GM15510 (cell line): ENCODE measurements around the gene EHMT1.
A peak's percentile ranks its signal among the peaks of the same experiment; 100 is the strongest.

ENCODE experiments used
- POLR2A ChIP-seq: IDR thresholded peaks from 3 replicates; pipeline ENCODE4 v1.6.1; 2011; ENCODE audit warnings: borderline replicate concordance; ENCODE audit not compliant: insufficient read length; ENCODE audit errors: extremely low read depth

EHMT1 gene

DNA sequence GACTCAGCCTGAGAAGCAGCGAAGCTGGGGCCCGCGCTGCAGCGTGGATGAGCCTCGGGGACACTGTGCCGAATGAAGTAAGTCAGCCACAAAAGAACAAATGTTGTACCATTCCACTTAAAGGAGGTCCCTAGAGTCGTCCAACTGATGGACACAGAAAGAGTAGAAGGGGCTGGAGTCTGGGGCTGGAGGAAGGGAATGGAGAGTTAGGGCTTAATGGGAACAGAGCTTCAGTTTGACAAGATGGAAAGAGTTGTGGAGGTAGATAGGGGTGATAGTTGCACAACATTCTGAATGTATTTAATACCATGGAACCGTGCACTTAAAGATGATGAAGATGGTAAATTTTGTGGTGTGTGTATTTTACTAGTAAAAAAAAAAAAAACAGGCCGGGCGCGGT, 119.9 kb downstream of the EHMT1 start:
- TF ChIP-seq POLR2A: no peak

DNA sequence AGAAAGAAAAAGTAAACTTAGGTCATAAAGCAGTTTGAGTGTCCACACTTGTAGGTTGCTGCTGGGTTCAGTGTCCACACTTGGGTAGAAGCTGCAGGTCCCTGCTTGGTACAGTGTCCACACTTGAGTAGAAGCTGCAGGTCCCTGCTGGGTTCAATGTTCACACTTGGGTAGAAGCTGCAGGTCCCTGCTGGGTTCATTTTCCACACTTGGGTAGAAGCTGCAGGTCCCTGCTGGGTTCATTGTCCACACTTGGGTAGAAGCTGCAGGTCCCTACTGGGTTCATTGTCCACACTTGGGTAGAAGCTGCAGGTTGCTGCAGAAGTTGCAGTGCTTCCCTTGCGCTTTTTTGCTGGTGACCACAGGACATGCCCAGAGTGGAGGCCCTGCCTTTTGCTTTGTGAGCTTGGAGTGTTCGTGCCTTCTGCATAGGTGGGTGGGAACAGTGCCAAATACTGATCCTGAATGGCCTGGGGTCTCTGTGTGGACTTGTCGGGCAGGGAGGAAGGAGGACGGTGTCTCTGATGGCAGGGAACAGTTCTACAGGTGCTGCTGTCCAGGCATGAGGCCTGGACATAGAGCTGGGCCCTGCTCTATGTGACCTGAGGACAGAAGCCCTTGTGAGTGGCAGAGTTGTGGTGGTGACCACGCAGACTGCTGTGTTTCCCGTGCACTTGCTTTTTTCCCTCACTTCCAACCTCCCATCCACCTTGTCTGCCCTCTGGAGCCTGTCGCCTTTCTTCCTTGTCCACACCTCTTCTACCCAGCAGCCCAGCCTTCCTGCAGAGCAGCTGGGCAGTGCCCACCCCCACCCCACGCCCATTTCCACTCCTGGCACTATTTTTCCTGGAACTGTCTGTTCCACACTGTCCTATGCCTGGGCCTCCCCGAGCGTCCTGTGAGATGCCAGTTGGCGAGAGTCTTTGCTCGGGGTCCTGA, 120.8 kb downstream of the EHMT1 start:
- no peak for TF ChIP-seq POLR2A

DNA sequence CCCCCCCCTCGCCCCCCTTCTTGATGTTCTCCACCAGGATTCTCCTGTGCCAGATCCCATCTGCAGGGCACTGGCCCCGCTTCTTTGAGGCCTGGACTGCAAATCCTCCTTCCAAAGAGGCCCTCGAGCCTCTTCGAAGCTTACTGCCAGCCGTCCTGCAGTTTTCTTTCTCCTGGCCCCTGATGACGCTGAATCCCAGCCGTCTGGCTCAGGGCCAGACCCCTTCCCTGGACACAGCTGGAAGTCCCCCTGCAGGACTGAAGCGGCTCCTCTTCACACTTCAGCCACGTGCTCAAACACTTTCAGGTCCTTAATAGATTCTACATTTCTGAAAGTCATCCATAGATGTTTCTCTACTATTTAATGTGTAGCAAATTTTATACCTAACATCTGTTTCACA, 121.5 kb downstream of the EHMT1 start:
- no peak for TF ChIP-seq POLR2A

DNA sequence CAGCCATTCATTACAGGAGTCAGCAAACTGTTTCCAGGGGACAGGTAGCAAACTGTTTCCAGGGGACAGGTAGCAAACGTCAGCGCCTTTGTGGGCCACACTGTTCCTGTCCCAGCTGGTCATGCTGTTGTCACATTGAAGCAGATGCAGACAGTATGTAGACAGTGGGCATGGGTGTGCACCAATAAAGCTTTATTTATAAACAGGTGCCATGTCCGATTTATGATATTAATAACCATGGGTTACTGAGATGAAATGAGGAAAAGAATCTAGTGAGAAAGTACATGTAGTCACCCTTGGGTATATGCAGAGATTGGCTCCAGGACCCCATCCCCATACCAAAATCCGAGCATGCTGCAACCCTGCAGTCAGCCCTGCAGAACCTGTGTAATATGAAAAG, 122.5 kb downstream of the EHMT1 start:
- TF ChIP-seq POLR2A: no peak

DNA sequence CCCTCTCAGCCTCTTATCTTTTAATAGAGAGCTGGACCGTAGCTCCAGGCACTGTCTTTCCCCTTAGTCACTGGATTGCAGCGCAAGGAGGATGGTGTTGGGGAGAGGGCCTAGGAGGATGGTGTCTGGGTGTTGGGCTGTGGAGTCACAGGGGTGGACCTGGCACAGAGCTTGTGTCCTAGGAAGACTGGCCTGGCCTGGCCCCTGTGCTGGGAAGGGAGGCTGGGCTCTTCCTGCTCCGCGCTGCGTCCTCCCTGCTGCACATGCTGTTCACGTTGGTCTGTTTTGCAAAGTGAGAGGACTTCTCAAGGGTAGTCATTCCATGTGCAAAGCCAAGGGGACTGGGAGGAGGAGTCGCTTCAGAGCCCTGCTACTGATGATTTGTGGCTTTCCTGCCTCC, 123.9 kb downstream of the EHMT1 start:
- no peak for TF ChIP-seq POLR2A

DNA sequence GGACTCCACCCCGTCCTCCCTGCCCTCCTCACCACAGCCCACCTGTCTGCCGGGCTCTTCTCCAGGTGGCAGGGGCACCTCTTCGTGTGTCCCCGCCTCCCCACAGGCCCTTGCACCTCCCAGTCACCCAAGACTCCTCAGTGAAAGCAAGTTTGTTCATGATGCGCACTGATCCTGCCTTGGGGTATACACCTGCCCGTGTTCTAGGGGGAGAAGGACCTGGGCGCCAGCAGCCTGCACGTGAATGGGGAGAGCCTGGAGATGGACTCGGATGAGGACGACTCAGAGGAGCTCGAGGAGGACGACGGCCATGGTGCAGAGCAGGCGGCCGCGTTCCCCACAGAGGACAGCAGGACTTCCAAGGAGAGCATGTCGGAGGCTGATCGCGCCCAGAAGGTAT, 124.9 kb downstream of the EHMT1 start:
- TF ChIP-seq POLR2A: no peak

DNA sequence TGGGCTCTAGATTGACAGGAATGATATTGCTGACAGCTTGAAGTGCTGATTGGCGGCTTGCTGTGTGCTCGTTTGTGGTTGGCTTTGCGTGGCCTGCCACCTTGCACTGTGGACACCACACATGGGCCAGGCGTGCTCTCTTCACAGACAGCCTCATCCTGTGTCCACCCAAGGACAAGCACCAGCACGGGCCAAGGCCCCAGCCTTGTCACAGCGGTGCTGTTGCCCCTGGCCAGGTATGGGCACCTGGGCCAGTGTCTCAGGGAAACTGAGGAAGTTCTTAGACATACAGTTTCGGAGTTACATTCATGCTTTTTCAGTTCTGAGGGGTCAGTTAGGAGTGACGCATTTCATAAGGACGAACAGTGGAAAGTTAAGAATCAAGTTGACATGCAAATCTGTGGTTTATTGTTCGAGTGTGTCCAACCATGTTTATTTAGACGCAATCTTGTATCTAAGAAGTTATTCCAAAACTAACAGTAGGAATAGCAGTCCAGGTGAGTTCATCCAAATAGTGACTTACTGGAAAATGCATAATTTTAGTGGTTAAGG, 125.9 kb downstream of the EHMT1 start:
- TF ChIP-seq POLR2A: no peak

DNA sequence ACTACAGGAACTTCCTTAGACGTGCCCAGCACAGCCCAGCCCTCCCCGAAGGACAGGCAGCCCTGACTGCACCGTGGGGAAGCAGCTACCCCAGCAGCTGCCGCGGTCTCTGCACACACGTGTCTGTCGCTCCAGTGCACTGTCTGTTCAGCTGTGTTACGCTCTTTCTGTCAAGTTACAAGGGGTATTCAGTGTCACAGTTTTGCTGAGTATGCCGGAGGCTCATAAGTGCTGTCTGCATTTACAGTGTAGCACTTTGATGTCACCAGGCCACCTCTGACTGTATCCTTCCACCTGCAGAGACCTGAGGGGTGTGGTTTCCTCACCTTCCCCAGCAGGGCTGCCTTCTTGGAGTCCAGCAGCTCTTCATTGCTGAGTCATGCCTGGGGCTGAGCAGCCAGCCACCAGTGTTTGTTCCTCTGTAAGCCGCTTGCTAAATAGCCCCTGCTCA, 126.8 kb downstream of the EHMT1 start:
- peak; percentile 38 for TF ChIP-seq POLR2A

DNA sequence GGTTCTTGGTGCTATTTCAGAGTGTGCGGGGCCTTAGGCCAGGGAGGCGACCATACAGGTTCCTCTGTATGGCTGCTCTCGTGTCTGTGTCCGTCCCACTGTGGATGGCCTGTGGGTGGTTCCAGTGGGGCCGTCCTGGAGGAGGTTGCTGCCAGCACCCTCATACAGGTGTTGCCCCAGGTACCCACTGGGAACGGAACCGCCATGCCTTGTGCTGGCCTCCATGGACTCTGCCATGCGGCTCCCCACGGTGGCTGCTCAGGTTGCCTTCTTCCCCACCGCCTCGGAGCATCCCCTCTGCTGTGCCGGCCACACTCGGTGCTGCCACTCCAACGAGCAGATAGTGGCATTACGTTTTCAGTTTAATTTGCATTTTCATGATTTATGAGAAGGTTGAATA, 129.5 kb downstream of the EHMT1 start:
- TF ChIP-seq POLR2A: no peak

DNA sequence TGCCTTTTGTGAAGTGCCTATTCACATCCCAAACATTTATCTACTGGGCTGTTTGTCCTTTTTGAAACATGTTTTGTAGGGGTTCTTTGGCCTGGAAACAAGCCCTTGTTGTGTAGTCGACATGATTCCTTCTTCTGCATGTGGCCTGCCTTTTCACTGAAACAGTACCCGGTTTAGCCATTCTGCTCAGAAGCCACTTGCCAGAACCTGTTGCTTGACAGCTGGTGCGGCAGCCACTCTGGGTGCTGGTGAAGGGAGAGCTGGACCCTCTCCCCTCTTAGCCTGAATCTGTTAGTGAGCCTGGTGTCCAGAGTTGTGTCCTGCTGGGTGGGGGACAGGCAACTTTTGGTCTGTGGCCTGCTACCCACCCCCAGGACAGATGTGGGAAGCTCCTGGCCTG, 129.9 kb downstream of the EHMT1 start:
- no peak for TF ChIP-seq POLR2A

DNA sequence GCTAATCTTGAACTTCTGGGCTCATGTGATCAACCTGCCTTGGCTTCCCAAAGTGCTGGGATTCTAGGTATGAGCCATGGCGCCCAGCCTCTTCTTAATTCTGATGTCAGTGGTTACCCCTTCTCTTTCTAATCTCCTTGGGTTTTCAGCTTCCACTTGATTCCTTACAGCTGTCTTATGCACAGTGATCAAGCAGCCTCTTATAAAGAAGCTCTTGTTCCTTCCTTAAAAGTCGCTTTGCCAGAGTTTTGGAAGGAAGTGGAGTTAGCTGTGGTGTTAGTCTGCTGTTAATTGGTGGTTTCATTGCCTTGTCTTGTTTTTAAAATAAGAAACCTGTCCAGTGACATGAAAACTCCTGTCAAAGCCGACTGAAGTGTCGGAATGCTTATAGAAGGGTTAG, 130.7 kb downstream of the EHMT1 start:
- TF ChIP-seq POLR2A: no peak

DNA sequence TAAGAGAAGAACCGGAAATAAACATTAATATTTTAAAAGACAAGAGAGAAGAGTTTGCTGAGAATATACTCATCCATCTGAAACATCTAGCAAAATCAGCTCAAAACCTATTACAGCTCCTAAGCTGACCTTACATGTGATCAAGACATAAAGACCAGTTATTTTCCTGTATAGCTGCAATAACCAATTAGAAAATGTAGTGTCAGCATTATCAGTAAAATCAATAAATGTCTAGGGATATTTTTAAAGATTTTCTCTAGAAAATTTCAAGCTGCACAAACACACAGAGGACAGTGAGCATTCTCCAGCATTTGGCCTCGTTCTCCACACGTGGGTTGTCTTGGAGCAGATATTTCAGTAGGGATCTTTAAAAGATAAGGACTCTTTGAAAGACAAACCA, 131.2 kb downstream of the EHMT1 start:
- TF ChIP-seq POLR2A: no peak

DNA sequence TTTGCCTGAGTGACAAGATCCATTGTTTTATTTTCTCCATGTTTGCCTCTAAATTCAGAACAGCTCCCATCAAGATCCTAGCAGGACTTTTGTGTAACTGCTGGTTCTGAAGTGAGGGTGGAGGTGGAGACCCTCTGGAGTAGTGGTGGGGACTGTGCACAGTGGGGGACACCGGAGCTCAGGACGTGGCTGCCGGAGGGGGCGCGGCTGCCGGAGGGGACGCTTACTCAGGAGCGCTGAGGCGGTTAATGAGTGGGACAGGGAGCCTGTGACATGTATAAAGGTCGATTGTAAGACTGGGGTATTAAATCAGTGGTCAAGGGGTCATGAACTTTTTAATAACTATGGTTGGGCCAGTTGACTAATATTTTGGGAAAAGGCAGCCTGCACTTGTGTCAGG, 131.8 kb downstream of the EHMT1 start:
- no peak for TF ChIP-seq POLR2A

DNA sequence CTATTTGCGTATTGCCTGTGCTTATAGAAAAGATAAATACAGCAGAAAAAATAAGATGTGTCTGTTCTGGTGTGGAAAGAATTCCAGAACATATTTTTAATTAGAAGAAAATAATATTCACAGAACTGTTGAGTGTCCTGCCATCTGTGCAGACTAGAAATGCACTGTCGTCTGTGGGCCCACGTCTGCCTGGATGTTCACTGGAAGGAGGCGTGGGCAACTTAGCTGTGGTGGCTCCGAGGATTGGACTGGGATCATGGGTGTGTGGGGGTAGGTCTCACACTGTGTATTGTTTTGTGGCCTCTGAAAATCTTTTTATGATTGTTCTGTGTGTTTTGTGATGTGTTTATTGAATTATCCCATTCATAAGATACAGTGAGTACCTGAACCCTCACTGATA, 132.8 kb downstream of the EHMT1 start:
- peak; percentile 6 for TF ChIP-seq POLR2A

DNA sequence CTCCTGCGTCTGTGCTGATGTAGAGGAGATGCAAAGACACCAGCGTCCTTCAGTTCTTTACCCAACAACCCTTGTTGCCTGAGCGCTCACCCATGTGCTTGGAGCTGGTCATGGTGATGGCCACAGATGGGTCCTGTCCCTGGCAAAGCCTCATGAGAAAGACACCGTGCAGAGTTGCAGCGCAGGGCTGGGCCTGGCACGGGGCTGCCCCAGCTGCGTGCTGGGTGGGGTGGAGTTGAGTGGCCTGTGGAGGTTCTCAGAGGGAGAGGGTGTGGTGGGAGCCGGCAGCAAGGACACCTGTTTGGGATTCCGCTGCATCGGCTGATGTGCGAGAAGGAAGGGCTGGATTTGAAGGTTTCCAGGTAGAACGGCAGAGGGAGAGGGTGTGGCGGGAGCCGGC, 133.6 kb downstream of the EHMT1 start:
- no peak for TF ChIP-seq POLR2A

DNA sequence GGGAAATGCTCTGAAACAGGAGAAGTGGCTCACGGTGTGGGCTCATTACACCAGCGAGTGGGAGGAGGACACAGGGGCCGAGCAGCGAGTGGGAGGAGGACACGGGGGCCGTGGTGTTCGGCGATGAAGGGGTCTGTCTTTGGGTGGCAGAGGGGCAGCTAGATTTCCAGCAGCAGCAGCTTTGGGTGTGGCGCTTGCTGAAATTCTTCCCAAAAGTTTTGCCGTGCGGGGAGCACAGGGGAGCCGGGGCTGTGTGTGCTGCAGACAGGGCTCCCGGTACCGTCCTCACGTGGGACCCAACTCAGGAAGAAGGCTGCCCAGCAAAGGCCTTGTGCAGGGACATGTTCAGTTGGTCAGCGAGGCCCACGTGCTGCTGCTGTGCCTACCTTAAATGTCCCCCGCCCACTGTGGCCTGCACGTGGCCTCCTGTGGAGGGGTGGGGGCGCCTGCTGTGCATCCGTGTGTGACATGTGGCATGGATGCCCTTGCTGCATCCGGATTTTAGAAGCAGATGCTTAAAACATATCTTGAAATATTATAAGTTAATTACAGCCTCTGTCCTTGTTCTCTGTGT, 134.5 kb downstream of the EHMT1 start:
- TF ChIP-seq POLR2A: no peak

DNA sequence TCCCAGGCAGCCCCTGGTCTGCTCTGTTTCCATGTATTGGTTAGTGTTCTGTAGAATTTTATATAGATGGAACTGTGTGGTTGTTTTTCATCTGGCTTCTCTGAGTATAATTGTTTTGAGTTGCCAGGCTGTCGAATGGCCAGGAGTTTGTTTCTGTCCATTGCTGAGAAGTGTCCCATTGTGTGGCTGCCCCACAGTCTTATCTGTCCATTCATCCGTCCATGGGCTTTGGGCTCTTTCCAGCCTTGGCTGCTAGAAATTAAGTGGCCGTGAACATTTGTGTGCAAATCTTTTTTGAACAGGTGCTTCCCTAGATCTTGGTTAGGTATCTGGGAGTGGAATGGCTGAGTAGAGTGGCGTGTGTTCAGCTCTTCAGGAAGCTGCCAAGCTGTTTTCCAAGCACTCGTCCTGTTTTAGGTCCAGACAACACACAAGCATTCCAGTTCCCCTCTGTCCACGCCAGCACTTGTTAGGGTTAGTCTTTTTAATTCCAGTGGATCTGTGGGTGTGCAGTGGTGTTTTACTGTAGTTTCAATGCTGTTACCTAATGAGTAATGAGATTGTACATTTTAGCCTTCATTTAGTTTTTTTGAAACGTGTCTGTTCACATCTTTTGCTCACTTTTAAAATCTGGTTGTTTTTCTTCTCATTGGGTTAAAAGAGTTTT, 136.6 kb downstream of the EHMT1 start:
- no peak for TF ChIP-seq POLR2A
